H1 (cell line): ENCODE data around the gene FGD5. TPM values are rescaled to one million over a fixed set of nuclear protein-coding genes. Genes with fewer than 3 reads are reported as not detected.

Experiments used
- CTCF ChIA-PET: fragments of 300-600 bp; sonication (Branson Sonifier 250); formaldehyde crosslinking; loops from one replicate; lab custom pipeline; 2021; ENCODE audit not compliant: partially characterized antibody; lab: Charles Lee
- POLR2A ChIA-PET: fragments of 300-600 bp; sonication (Branson Sonifier 250); formaldehyde crosslinking; loops from one replicate; lab custom pipeline; 2021; ENCODE audit warnings: inconsistent platforms; ENCODE audit not compliant: partially characterized antibody; lab: Charles Lee
- DNase-seq, 2 experiments: peaks; one replicate each; pipeline versions ENCODE4 v3.0.0 to v3.0.0-alpha.2; 2010 to 2022; ENCODE audit warnings: low spot score in 2 of 2, low read depth in 1 of 2, mixed read lengths in 1 of 2
- FAIRE-seq: peaks from 2 replicates; lab custom pipeline; 2011; peaks lifted over from hg19 to GRCh38; lab: Jason Lieb, UNC
- H2AFZ ChIP-seq: 2 replicates; pipeline ENCODE4 v1.8.1; 2012; ENCODE audit warnings: low read length, inconsistent platforms
- H2AK5ac ChIP-seq: 2 replicates; pipeline ENCODE4 v1.6.1; 2013; ENCODE audit warnings: low read depth, low read length
- H2BK120ac ChIP-seq: replicated peaks from 2 replicates; pipeline ENCODE3; 2013; ENCODE audit warnings: low read depth, low read length, inconsistent platforms
- H2BK12ac ChIP-seq: 2 replicates; pipeline ENCODE4 v1.6.1; 2013; ENCODE audit warnings: low read depth, low read length
- H2BK15ac ChIP-seq: 2 replicates; pipeline ENCODE4 v1.6.1; 2013; ENCODE audit warnings: low read length
- H2BK20ac ChIP-seq: 2 replicates; pipeline ENCODE4 v1.6.1; 2013; ENCODE audit warnings: low read length
- H2BK5ac ChIP-seq: 2 replicates; pipeline ENCODE4 v1.6.1; 2013; ENCODE audit warnings: low read depth, low read length
- H3K14ac ChIP-seq: 2 replicates; pipeline ENCODE4 v1.6.1; 2013; ENCODE audit warnings: inconsistent platforms; ENCODE audit not compliant: insufficient read length
- H3K18ac ChIP-seq: 2 replicates; pipeline ENCODE4 v1.6.1; 2013; ENCODE audit warnings: low read length; ENCODE audit errors: extremely low read depth
- H3K23ac ChIP-seq: 2 replicates; pipeline ENCODE4 v1.6.1; 2013; ENCODE audit warnings: inconsistent platforms; ENCODE audit not compliant: insufficient read length
- H3K23me2 ChIP-seq: 2 replicates; pipeline ENCODE4 v1.6.1; 2013; ENCODE audit warnings: low read depth, low read length
- H3K27ac ChIP-seq: 2 replicates; pipeline ENCODE4 v1.6.1; 2011; ENCODE audit warnings: low read depth, low read length, inconsistent platforms
- H3K27me3 ChIP-seq, 4 experiments: replicated peaks in 1 of 4; 1 replicate in 1 of 4; 2 replicates in 3 of 4; pipeline versions ENCODE4 v1.6.1 to v1.8.1; 2011 to 2013; ENCODE audit warnings: low read length in 3 of 4, mild to moderate bottlenecking in 3 of 4, inconsistent platforms in 2 of 4, mixed read lengths in 2 of 4, moderate library complexity in 1 of 4; ENCODE audit not compliant: control insufficient read depth in 3 of 4, insufficient read depth in 3 of 4; ENCODE audit errors: extremely low read depth in 1 of 4
- H3K36me3 ChIP-seq, 4 experiments: 2 replicates each; pipeline versions ENCODE4 v1.6.1 to v1.8.1; 2011 to 2013; ENCODE audit warnings: mild to moderate bottlenecking in 4 of 4, low read length in 3 of 4, moderate library complexity in 2 of 4, control low read depth in 1 of 4, inconsistent platforms in 1 of 4; ENCODE audit not compliant: insufficient read depth in 4 of 4, control insufficient read depth in 2 of 4
- H3K4ac ChIP-seq: replicated peaks from 2 replicates; pipeline ENCODE3; 2013; ENCODE audit warnings: low read length, low read depth, mixed read lengths, inconsistent platforms; ENCODE audit not compliant: insufficient read length
- H3K4me1 ChIP-seq, 4 experiments: replicated peaks in 1 of 4; 1 replicate in 1 of 4; 2 replicates in 3 of 4; pipeline versions ENCODE4 v1.6.1 to v1.8.1; 2011 to 2013; ENCODE audit warnings: low read length in 3 of 4, inconsistent platforms in 2 of 4, mixed read lengths in 1 of 4; ENCODE audit not compliant: insufficient read depth in 4 of 4, control insufficient read depth in 3 of 4
- H3K4me2 ChIP-seq, 2 experiments: 2 replicates each; pipeline versions ENCODE4 v1.6.1 to v1.8.1; 2011 to 2013; ENCODE audit warnings: low read depth in 2 of 2, low read length in 2 of 2, control low read depth in 1 of 2, inconsistent platforms in 1 of 2, mild to moderate bottlenecking in 1 of 2; ENCODE audit not compliant: insufficient read depth in 1 of 2
- H3K4me3 ChIP-seq, 4 experiments: fragments of 200-600, 300-600 bp in 1 of 4; sonication (generic), shearing (Covaris generic), sonication (Bioruptor Twin) in 1 of 4; 2 replicates each; pipeline versions ENCODE4 v1.5.1 to v1.8.1; 2011 to 2016; ENCODE audit warnings: low read length in 4 of 4, low read depth in 3 of 4, control low read depth in 2 of 4, inconsistent platforms in 2 of 4, mild to moderate bottlenecking in 2 of 4, mixed read lengths in 1 of 4, moderate library complexity in 1 of 4; ENCODE audit not compliant: insufficient read depth in 2 of 4; ENCODE audit errors: extremely low read depth in 1 of 4
- H3K56ac ChIP-seq: replicated peaks from 2 replicates; pipeline ENCODE3; 2013; ENCODE audit warnings: low read depth, mild to moderate bottlenecking, mixed read lengths, low read length, inconsistent platforms; ENCODE audit not compliant: insufficient read length
- H3K79me1 ChIP-seq: 2 replicates; pipeline ENCODE4 v1.6.1; 2013; ENCODE audit warnings: low read depth, low read length, control low read depth
- H3K79me2 ChIP-seq, 2 experiments: 2 replicates each; pipeline versions ENCODE4 v1.6.1 to v1.8.1; 2012 to 2013; ENCODE audit warnings: low read length in 2 of 2, mild to moderate bottlenecking in 2 of 2, inconsistent platforms in 1 of 2; ENCODE audit not compliant: insufficient read depth in 2 of 2, control insufficient read depth in 1 of 2
- H3K9ac ChIP-seq, 4 experiments: replicated peaks in 1 of 4; 1 replicate in 1 of 4; 2 replicates in 3 of 4; pipeline versions ENCODE4 v1.6.1 to v1.8.1; 2011 to 2013; ENCODE audit warnings: low read depth in 3 of 4, low read length in 3 of 4, control low read depth in 2 of 4, mild to moderate bottlenecking in 2 of 4, moderate library complexity in 2 of 4, inconsistent platforms in 1 of 4; ENCODE audit errors: extremely low read depth in 1 of 4
- H3K9me3 ChIP-seq, 2 experiments: 2 replicates each; pipeline versions ENCODE4 v1.6.1 to v1.8.1; 2012 to 2013; ENCODE audit warnings: mild to moderate bottlenecking in 2 of 2, moderate library complexity in 2 of 2, control low read depth in 1 of 2, inconsistent platforms in 1 of 2, low read depth in 1 of 2, low read length in 1 of 2, mixed read lengths in 1 of 2; ENCODE audit not compliant: insufficient read depth in 2 of 2
- H4K20me1 ChIP-seq, 2 experiments: replicated peaks in 1 of 2; 2 replicates each; pipeline versions ENCODE3 to v1.8.1; 2011 to 2013; ENCODE audit warnings: inconsistent platforms in 2 of 2, low read length in 2 of 2, mild to moderate bottlenecking in 1 of 2; ENCODE audit not compliant: insufficient read depth in 2 of 2, control insufficient read depth in 1 of 2
- H4K5ac ChIP-seq: 2 replicates; pipeline ENCODE4 v1.6.1; 2013; ENCODE audit warnings: low read length, low read depth, mixed read lengths, inconsistent platforms; ENCODE audit not compliant: insufficient read length
- H4K8ac ChIP-seq: 2 replicates; pipeline ENCODE4 v1.8.0; 2013; ENCODE audit warnings: mild to moderate bottlenecking, moderate library complexity, low read length, inconsistent platforms; ENCODE audit not compliant: insufficient read depth; ENCODE audit errors: extremely low read depth
- H4K91ac ChIP-seq: replicated peaks from 2 replicates; pipeline ENCODE3; 2013; ENCODE audit warnings: low read length, mixed read lengths, inconsistent platforms; ENCODE audit not compliant: insufficient read length
- ATF2 ChIP-seq: IDR thresholded peaks from 2 replicates; pipeline ENCODE4 v1.6.1; 2012; ENCODE audit warnings: low read length, inconsistent platforms
- BACH1 ChIP-seq: IDR thresholded peaks from 2 replicates; pipeline ENCODE4 v1.6.1; 2012; ENCODE audit warnings: low read length, improper control_type of control experiment
- CTBP2 ChIP-seq: IDR thresholded peaks from 2 replicates; pipeline ENCODE4 v1.7.0; 2011; ENCODE audit warnings: borderline replicate concordance, mild to moderate bottlenecking, moderate library complexity, mixed read lengths, low read length; ENCODE audit not compliant: insufficient read depth, insufficient read length
- JUN ChIP-seq: IDR thresholded peaks from 2 replicates; pipeline ENCODE4 v1.6.1; 2011; ENCODE audit warnings: low read depth, mild to moderate bottlenecking, improper control_type of control experiment, low read length
- MAFK ChIP-seq: IDR thresholded peaks from 2 replicates; pipeline ENCODE4 v1.6.1; 2012; ENCODE audit warnings: low read depth, mild to moderate bottlenecking, improper control_type of control experiment, low read length
- RBBP5 ChIP-seq: IDR thresholded peaks from 2 replicates; pipeline ENCODE4 v1.7.1; 2012; ENCODE audit warnings: low read depth, mild to moderate bottlenecking, inconsistent platforms, low read length, moderate library complexity, borderline replicate concordance
- RXRA ChIP-seq: IDR thresholded peaks from 2 replicates; pipeline ENCODE4 v1.6.1; 2011; ENCODE audit warnings: low read depth, mild to moderate bottlenecking, low read length, moderate library complexity; ENCODE audit not compliant: insufficient read depth
- SP4 ChIP-seq: IDR thresholded peaks from 2 replicates; pipeline ENCODE4 v1.6.1; 2012; ENCODE audit warnings: low read length, inconsistent platforms
- TBP ChIP-seq: IDR thresholded peaks from 2 replicates; pipeline ENCODE4 v1.6.1; 2011; ENCODE audit warnings: low read depth, low read length, improper control_type of control experiment
- TCF12 ChIP-seq: IDR thresholded peaks from 2 replicates; pipeline ENCODE4 v1.6.1; 2011; ENCODE audit warnings: low read depth, mild to moderate bottlenecking, low read length
- WGBS, 2 experiments: shearing (Covaris generic) in 1 of 2; methylation state at CpG; one replicate each; pipeline versions ENCODE4 v1.1.6 to v1.1.7; 2013 to 2015; ENCODE audit warnings: low lambda C conversion rate in 2 of 2, mixed read lengths in 2 of 2, inconsistent platforms in 1 of 2, low coverage in 1 of 2, missing lambda C conversion rate in 1 of 2; ENCODE audit not compliant: insufficient replicate concordance in 2 of 2, insufficient coverage in 1 of 2, insufficient read length in 1 of 2; ENCODE audit errors: extremely low coverage in 1 of 2, missing lambda C conversion rate in 1 of 2; 5-methylcytosine and 5-hydroxymethylcytosine counted together
- polyA plus RNA-seq, 7 experiments: library from polyadenylated mRNA; depleted of rRNA in 3 of 7; stranded (reverse) in 5 of 7; unstranded in 2 of 7; fragments of >200 nt in 5 of 7; fragments of 200-250 nt in 2 of 7; gene quantifications; 1 replicate in 5 of 7; 2 replicates in 1 of 7; 4 replicates in 1 of 7; pipeline versions ENCODE4 v1.2.1 to v1.2.3, GENCODE V29; 2011 to 2013; ENCODE audit warnings: missing spikeins in 2 of 7, mixed read lengths in 2 of 7
- total RNA-seq: library from RNA; stranded (reverse); fragmentation: NEBNext Ultra II Directional; extraction: Animal tissue kit (Norgen Biotek cat#: 25700); gene quantifications from 2 replicates; pipeline ENCODE4 v1.2.1, GENCODE V29; 2021

FGD5 gene
- total and polyA plus RNA-seq, 2 of the 8 experiments (the other 6 are each of a cell fraction or from before 2014, with no cell fraction given) = 4.7 to 14.3 TPM

GRCh38 chr3:14947886-14948608 lies 129.3 kb downstream of the FGD5 start:
- peaks cover 41 to 87% of the 10 kb centered on the region in 2 experiments for H3K79me2 ChIP-seq
- DNase-seq (peak; percentile 89 to 96), FAIRE-seq (no peak)
- no peaks in the 10 kb centered on the region for H3K27me3 ChIP-seq
- no peaks in the 10 kb centered on the region for H3K23me2 ChIP-seq
- peak overlapping the region; percentile 100 for H4K8ac ChIP-seq
- peaks cover 13 to 35% (median 18%) of the 10 kb centered on the region in 4 experiments for H3K36me3 ChIP-seq
- no peak overlapping the region for H2BK20ac ChIP-seq
- peaks cover 7 to 14% of the 10 kb centered on the region in 2 experiments for H4K20me1 ChIP-seq
- no peaks in the 10 kb centered on the region for H3K9me3 ChIP-seq
- H2BK12ac ChIP-seq = no peak overlapping the region; the same call in 1 of the 2 replicates
- peak overlapping the region; percentile 97 for H3K27ac ChIP-seq
- H2AK5ac ChIP-seq = no peak overlapping the region
- peak overlapping the region; percentile 96 for H4K5ac ChIP-seq
- H3K56ac ChIP-seq = peak overlapping the region; percentile 59
- no peak overlapping the region for H2AFZ ChIP-seq
- peak overlapping the region; percentile 56 for H3K18ac ChIP-seq
- peak overlapping the region; percentile 92 to 99 (median 95) for H3K4me3 ChIP-seq
- peak overlapping the region; percentile 91 to 97 (median 95) for H3K9ac ChIP-seq
- ChIA-PET CTCF (interaction anchor here (0.6 kb wide), 1 partner anchor 17 kb away, joined by 3 read pairs; no protein-coding TSS in a partner anchor), POLR2A (interaction anchor here (0.6 to 2.2 kb wide), 19 partner anchors 9 to 384 kb away, joined by 3 to 11 read pairs (median 3); partner anchors contain the start of genes CCDC174 and MRPS25)
- no peak overlapping the region for H3K14ac ChIP-seq
- no peak overlapping the region for H2BK15ac ChIP-seq
- no peak overlapping the region for H2BK120ac ChIP-seq
- peak overlapping the region; percentile 67 for H4K91ac ChIP-seq
- H3K79me1 ChIP-seq = peaks cover 8% of the 10 kb centered on the region
- peak overlapping the region; percentile 14 to 92 for H3K4me2 ChIP-seq
- H3K23ac ChIP-seq = no peak overlapping the region
- peaks cover 3 to 10% (median 4%) of the 10 kb centered on the region in 4 experiments; a peak in 4 of 7 replicates for H3K4me1 ChIP-seq
- H2BK5ac ChIP-seq = peak overlapping the region; percentile 79; the same call in 1 of the 2 replicates
- no peak overlapping the region for H3K4ac ChIP-seq
- 0% methylated on average over 6 of the region's 79 CpGs; no CpG with 5 or more reads in 1 of the 2 experiments for WGBS, 2 experiments
- TF ChIP-seq SP4 (peak; percentile 92), TBP (peak; percentile 78; the same call in 1 of the 2 replicates), CTBP2 (no peak), BACH1 (no peak), RBBP5 (0 out of 2 replicates have a peak, but pooled peaks have one; percentile 71), ATF2 (no peak), RXRA (no peak), JUN (no peak), TCF12 (no peak), MAFK (no peak)
